GM19324 (cell line): ENCODE results near the gene OR8B4.
A peak's percentile ranks its signal among the peaks of the same experiment; 100 is the strongest.
"Not testable (repeated sequence)": the region's sequence is repeated elsewhere in the genome, so short reads cannot be mapped to it uniquely, and the experiment has no call there.

Experiments
- ATAC-seq: cut with Tn5 transposase; IDR thresholded peaks from one replicate; pipeline ENCODE4 v1.9.1; 2021; ENCODE audit warnings: mild to moderate bottlenecking, moderate library complexity; ENCODE audit not compliant: unreplicated experiment, low FRiP score

Gene OR8B4

DNA sequence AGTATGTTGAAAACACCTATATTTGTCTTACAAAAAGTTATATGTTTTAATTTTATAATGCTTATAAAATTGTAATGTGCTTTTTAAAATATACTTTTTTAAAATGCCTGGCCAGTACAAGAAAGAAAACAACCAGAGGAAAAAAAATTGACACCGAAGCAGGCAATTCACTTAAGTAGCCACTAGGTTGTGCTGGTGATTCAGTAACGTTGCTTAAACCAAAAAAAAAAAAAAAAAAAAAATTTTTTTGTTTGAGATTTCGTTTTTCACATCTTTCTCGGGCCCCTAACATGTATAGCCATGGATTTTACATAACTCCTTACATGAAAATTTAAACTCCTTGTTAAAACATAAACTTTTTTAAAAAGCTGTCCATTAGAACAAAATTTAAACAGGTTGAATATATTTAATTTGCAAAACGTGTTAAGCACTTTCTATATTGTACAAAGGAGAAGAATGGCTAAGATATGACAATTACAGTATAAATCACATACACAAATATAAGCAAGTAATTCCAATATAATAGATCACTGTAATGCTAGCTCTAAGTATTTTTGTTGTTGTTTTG lies 9.2 kb downstream of the OR8B4 start:
- no peak for ATAC-seq

DNA sequence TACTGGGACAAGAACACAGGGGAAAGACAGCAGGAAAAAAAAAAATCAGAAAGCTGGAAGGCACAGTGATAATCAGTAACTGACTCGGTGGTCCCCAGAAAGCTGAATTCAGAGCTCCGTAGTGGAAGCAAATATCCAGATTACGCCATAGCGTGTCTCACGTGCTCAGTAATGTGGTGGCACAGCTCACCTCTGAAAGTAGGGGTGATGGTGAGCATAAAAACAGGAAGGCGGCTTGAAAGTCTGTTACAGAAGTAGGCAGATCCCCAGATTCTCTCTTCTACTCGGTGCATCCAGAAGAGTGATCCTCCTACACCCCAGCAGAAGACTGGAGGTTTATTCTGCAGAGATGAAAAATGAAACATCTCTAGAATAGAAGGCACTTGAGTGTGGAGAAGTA lies 14.8 kb downstream of the OR8B4 start:
- ATAC-seq: no peak

DNA sequence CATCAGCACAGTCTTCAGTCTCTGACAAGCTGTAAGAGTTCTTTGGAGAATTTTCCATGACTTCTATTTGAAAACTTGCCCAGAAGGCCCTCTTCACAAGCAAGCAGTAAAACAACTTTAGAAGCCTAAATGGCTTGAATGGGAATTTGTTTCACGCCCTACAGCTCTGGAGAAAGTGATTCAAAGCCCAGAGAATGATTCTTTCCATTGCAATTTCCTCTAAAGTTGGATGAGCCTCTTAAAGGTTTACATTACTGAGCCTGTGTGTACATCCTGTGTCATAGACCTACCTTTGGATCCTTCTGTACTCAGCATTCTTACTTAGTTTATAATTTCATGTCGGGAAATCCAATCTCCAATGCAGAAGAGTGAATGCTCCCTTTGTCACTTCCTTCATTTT lies 19.1 kb downstream of the OR8B4 start:
- ATAC-seq: no peak

DNA sequence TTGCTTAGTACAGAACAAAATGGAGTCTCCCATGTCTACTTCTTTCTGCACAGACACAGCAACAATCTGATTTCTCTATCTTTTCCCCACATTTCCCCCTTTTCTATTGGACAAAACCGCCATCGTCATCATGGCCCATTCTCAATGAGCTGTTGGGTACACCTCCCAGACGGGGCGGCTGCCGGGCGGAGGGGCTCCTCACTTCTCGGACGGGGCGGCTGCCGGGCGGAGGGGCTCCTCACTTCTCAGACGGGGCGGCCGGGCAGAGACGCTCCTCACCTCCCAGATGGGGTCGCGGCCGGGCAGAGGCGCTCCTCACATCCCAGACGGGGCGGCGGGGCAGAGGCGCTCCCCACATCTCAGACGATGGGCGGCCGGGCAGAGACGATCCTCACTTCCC lies 21.5 kb downstream of the OR8B4 start:
- ATAC-seq: not testable (repeated sequence)

DNA sequence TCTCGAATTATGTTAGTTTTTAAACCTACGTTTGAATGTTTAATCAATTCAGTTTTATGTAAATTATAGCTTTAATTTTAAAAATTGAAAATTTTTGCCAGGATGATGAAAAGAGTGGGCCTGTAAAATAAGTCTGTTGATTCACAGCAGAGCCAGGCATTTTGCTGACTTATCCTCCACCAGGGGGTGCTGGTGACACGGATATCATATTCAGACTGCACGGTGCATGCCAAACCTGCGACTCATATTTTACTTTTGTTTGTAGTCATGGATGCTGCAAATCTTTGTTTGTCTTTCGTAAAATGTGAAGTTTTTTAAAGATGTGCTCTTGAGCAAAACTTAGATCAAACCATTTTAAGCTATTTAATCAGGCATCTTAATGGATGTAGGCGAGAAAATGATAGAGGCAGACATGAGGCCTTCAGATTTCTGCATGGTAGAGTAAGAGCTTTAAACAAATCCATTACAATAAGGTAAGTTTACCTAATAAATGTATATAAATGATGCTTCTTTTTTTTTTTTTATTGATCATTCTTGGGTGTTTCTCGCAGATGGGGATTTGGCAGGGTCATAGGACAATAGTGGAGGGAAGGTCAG lies 22.2 kb downstream of the OR8B4 start:
- peak; percentile 72 for ATAC-seq

DNA sequence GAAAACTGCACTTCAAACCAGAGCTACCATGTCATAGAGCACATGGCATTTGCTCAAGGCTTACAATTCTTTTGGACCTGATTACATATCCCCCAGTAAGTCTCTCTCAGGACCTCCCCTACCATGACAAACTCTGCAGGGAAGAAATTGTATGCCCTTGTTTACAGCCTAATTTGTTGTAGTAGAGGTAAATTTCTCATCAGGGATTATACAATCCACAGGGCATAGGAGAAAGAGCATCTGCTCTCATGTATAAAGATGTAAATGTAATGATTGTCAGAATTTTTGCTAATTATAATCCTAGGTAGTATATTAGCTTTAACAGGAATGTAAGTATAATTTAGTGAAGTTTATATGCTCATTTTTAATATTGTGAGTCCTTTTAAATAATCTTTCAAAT lies 25.7 kb downstream of the OR8B4 start, which contains the start of gene OR8B3:
OR8B3 (minus strand) TSS at position 101 of the 400 bp plus-strand sequence. CDS start 1,673 bp downstream, outside the sequence.
- ATAC-seq: no peak

DNA sequence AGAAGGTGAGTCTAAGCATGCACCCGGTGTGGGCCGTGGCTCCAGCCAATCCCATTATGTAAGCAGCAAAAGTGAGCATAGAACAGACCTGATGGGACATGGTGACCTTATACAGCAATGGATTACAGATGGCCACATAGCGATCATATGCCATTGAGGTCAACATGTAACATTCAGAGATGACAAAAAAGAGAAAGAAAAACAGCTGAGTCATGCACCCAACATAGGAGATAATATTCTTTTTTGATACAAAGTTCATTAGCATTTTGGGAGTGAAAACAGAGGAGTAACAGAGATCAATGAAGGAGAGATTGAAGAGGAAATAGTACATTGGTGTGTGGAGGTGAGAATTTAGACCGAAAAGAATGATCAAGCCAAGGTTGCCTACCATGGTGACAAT lies 27.8 kb downstream of the OR8B4 start:
- not testable (repeated sequence) for ATAC-seq

DNA sequence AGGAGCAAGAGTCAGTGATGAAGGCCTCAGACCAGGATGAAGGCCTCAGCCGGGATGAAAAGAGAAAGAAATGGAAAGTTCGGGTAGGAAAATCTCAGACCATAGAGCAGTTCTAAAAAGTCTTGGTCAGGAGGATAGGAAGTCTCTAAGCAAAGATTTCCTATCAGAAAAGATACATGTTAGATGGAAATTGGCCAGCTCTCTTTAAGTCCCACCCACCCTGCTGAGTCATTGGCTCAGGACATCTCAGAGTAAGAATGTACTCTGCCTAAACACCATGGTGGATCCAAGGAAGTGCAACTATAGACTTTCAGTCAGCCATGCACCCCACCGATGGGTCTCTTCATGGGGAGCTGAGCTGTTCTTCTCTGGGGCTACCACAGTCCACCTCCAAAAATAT lies 30.3 kb downstream of the OR8B4 start:
- no peak for ATAC-seq

DNA sequence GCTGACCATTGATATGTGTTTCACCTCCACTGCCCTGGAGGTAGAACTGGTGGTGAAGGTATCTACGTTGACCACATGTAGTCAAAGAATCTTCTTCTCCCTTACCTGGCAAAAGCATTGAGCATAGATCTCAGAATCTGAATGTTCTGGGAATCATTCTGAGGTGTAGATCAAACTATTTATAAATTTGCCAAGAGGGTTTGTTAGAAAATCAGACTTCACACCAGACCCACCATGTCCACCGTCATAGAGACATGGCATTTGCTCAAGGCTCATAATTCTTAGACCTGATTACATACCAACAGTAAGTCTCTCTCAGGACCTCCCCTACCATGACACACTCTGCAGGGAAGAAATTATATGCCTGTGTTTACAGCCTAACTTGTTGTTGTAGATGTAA lies 40.3 kb downstream of the OR8B4 start, which contains the start of gene OR8B2:
OR8B2 (minus strand) TSS at position 101 of the 400 bp plus-strand sequence. CDS start 1,156 bp downstream, outside the sequence.
- ATAC-seq: no peak

DNA sequence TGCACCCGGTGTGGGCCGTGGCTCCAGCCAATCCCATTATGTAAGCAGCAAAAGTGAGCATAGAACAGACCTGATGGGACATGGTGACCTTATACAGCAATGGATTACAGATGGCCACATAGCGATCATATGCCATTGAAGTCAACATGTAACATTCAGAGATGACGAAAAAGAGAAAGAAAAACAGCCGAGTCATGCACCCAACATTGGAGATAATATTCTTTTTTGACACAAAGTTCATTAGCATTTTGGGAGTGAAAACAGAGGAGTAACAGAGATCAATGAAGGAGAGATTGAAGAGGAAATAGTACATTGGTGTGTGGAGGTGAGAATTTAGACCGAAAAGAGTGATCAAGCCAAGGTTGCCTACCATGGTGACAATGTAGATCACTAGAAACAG lies 41.8 kb downstream of the OR8B4 start:
- not testable (repeated sequence) for ATAC-seq

DNA sequence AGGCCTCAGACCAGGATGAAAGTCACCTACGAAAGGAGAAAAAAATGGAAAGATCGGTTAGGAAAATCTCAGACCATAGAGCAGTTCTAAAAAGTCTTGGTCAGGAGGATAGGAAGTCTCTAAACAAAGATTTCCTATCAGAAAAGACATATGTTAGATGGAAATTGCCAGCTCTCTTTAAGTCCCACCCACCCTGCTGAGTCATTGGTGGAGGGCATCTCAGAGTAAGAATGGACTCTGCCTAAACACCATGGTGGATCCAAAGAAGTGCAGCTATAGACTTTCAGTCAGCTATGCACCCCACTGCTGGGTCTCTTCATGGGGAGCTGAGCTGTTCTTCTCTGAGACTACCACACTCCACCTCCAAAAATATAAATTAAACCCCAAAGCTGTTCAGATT lies 44.1 kb downstream of the OR8B4 start:
- ATAC-seq: no peak

DNA sequence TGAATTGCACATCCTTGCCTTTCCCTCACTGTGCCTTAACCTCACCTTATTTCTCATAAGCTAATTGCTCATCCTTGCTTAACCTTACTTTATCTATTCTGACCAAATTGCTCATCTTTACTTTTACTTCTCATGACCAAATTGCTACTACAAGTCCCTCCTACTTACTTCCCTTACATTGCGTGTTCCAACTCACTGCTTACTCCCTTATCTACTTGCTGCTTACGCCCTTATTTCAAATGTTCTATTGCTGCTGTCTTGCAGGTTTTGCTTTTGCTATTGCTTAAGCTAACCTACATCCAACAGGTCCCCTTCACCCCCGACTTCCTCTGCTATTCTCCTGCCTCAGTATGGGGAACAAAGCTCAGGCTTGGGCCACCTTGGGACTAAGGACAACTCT lies 48.4 kb downstream of the OR8B4 start:
- no peak for ATAC-seq
